ENCODE results near the gene UPK1A. TPM values are rescaled to one million over a fixed set of nuclear protein-coding genes. Genes with fewer than 3 reads are reported as not detected.

The UPK1A gene
- total RNA-seq, 5 donors from 2014 or later (not counting 1 experiment from before 2014, with no cell fraction given), result 0.20 to 0.56 (median 0.38) TPM; not detected in 1

DNA sequence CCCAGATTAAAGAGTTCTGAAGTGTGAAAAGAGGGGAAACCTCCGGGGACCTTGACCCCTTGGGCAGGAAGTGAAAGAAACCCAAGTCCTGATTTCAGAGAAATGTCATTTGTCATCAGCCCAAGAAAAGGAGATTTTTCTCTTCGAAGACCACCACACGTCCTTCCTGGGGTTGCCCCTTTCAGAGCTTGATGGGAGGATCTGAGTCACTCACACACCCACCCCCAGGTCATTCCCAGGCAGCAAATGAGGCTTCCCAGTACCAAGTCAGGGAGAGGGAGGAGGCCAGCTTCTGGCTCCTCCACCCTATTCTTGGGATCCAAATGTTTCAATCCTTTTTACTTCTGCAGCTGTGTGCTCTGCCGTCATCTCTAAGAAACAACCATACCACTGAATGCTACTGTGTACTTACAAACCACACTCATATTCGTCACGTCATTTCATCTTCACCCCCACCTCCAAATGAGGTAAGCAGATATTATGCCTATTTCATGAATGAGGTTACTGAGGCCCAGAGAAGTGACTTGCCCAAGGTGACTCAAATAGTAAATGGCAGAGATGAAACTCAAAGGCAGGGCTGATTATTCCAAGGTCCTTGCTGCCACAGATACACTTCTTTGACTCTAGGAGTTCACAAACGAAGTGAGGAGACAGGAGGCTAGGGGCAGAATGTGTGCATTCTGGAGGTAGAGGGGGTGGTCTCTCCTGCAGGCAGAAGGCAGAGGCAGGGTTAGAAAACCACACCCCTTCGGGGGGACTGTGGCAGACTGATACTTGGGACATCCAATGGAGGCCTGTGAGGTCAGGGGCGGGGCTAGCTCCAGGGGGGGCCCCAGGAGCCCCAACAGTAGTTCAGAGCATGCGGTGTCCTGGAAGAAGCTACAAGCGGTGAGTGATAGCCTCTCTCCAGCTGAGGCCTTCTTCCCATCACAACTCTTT lies 46.5 kb downstream of the UPK1A start:
- H3K36me3 Mint-ChIP-seq, result no peaks in the 10 kb centered on the region
- peak overlapping the region in 1 of 2 donors; percentile 30 for H3K4me3 ChIP-seq (ENCODE audit: control insufficient read depth in 1 of 2, extremely low read depth in 1 of 2, low read length in 1 of 2)
- H3K27ac Mint-ChIP-seq, result peak overlapping the region; percentile 85 to 94
- no peak for ATAC-seq (replicated peaks in 1 of 4)
- H3K4me1 ChIP-seq (ENCODE audit: control insufficient read depth in 1 of 2, extremely low read depth in 1 of 2, insufficient read depth in 2 of 2, low read length in 2 of 2), result peaks cover 11 to 71% of the 10 kb centered on the region in 2 experiments
- ChIA-PET CTCF (interaction anchor here in 1 of 2 donors (0.6 to 1.2 kb wide), 5 partner anchors 11 to 171 kb away, joined by 3 to 5 read pairs (median 4); partner anchors contain the start of gene LIN37), POLR2A (no interaction called here)
- no peaks in the 10 kb centered on the region for H3K36me3 ChIP-seq (ENCODE audit: control insufficient read depth in 2 of 2, extremely low read depth in 1 of 2, insufficient read depth in 1 of 2, low read length in 1 of 2)
- WGBS (ENCODE audit: insufficient coverage), result 11% methylated on average over 4 of the region's 11 CpGs
- peak overlapping the region; percentile 50 to 100 (median 58) for H3K4me3 Mint-ChIP-seq
- H3K27me3 ChIP-seq (replicated peaks in 1 of 2; ENCODE audit: control insufficient read depth in 2 of 2, extremely low read depth in 1 of 2, insufficient read depth in 2 of 2, low read length in 1 of 2), result no peaks in the 10 kb centered on the region
- no peaks in the 10 kb centered on the region for H3K9me3 Mint-ChIP-seq
- H3K27me3 Mint-ChIP-seq, result no peaks in the 10 kb centered on the region
- H3K9me3 ChIP-seq, result no peaks in the 10 kb centered on the region
- peak in 18 of 35 experiments; percentile 15 to 76 (median 42) for DNase-seq
- H3K27ac ChIP-seq (ENCODE audit: low read length), result peak overlapping the region; percentile 52
- H3K4me1 Mint-ChIP-seq, result peaks cover 50 to 60% (median 59%) of the 10 kb centered on the region in 3 donors

DNA sequence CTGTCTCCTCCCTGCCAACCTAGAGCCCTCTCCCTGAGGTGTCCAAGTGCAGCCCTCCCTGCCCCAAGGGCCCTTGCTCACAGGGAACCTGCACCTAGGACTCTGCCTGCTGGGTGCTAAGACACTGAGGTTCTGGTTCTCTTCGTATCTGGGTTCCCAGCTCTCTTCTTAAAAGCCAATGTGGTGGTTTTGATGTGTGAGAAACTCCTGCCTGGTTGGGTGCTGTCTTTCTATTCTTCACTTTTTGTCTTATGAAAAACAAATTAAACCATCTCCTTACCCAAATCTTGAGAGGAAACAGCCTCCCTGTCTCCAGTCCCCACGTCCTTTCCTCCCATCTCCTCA lies 47.2 kb downstream of the UPK1A start:
- CTCF ChIA-PET, result interaction anchor here in 1 of 2 donors (0.8 to 1.2 kb wide), 3 partner anchors 11 to 35 kb away, joined by 3 to 5 read pairs (median 4); partner anchors contain the start of gene LIN37

DNA sequence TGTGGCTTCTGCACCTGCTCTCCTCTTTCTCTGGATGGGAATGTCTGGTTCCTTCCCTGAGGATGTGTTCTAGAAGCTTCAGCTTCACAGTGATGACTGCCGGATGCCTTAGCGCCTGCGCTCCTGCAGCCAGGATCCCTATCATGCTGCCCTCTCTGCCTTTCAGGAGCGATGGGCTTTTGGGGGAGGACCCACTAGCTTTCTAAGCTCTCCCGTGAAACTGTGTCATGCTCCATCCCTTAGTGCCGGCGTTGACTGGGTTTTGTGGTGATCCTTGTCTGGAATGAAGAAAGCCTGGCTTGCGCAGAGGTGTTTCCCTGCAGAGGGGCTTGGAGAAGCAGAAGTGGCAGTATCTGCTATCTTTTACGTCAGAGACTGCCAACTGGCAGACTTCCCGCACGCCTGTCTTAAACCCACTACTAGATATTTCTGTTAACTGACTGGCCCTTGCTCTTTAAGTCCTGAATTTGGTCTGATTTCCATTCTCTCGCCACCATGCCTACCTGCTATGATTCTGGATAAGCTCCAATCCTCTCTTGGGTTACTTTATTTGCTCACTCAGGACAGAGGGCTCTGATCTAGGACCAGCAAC lies 47.7 kb downstream of the UPK1A start:
- DNase-seq (peak in 1 of 35 experiments; percentile 32), ATAC-seq (replicated peaks in 1 of 4) (no peak)
- H3K4me1 ChIP-seq (ENCODE audit: control insufficient read depth in 1 of 2, extremely low read depth in 1 of 2, insufficient read depth in 2 of 2, low read length in 2 of 2), result peaks cover 15 to 78% of the 10 kb centered on the region in 2 experiments
- Mint-ChIP-seq H3K27me3 (no peaks in the 10 kb centered on the region), H3K27ac (peak overlapping the region; percentile 85 to 94), H3K4me1 (peaks cover 56 to 67% (median 64%) of the 10 kb centered on the region in 3 donors), H3K36me3 (no peaks in the 10 kb centered on the region), H3K4me3 (peak overlapping the region; percentile 29 to 100 (median 58)), H3K9me3 (no peaks in the 10 kb centered on the region)
- no peaks in the 10 kb centered on the region for H3K36me3 ChIP-seq (ENCODE audit: control insufficient read depth in 2 of 2, extremely low read depth in 1 of 2, insufficient read depth in 1 of 2, low read length in 1 of 2)
- no peaks in the 10 kb centered on the region for H3K9me3 ChIP-seq
- ChIA-PET POLR2A (interaction anchor here in 1 of 2 donors (0.6 kb wide), 1 partner anchor 21 kb away, joined by 11 read pairs; no protein-coding TSS in a partner anchor), CTCF (interaction anchor here in 1 of 2 donors (0.8 to 1.0 kb wide), 3 partner anchors 12 to 34 kb away, joined by 3 to 5 read pairs (median 3); partner anchors contain the start of gene LIN37)
- 54% methylated on average over 9 of the region's 12 CpGs for WGBS (ENCODE audit: insufficient coverage)
- no peaks in the 10 kb centered on the region for H3K27me3 ChIP-seq (replicated peaks in 1 of 2; ENCODE audit: control insufficient read depth in 2 of 2, extremely low read depth in 1 of 2, insufficient read depth in 2 of 2, low read length in 1 of 2)
- H3K27ac ChIP-seq (ENCODE audit: low read length), result peak overlapping the region; percentile 52
- peak overlapping the region; percentile 30 to 52 for H3K4me3 ChIP-seq (ENCODE audit: control insufficient read depth in 1 of 2, extremely low read depth in 1 of 2, low read length in 1 of 2)

More for the DNA sequence above, 47.2 kb downstream of the UPK1A start:
- Mint-ChIP-seq H3K27ac (peak overlapping the region; percentile 85 to 94), H3K4me1 (peaks cover 51 to 62% (median 60%) of the 10 kb centered on the region in 3 donors), H3K9me3 (no peaks in the 10 kb centered on the region), H3K4me3 (peak overlapping the region; percentile 29 to 100 (median 58)), H3K36me3 (no peaks in the 10 kb centered on the region), H3K27me3 (no peaks in the 10 kb centered on the region)
- no peaks in the 10 kb centered on the region for H3K9me3 ChIP-seq
- ATAC-seq (replicated peaks in 1 of 4) (no peak), DNase-seq (peak in 3 of 35 experiments; percentile 26 to 49 (median 37))
- H3K4me3 ChIP-seq (ENCODE audit: control insufficient read depth in 1 of 2, extremely low read depth in 1 of 2, low read length in 1 of 2), result peak overlapping the region; percentile 30 to 52
- H3K27me3 ChIP-seq (replicated peaks in 1 of 2; ENCODE audit: control insufficient read depth in 2 of 2, extremely low read depth in 1 of 2, insufficient read depth in 2 of 2, low read length in 1 of 2), result no peaks in the 10 kb centered on the region
- WGBS (ENCODE audit: insufficient coverage), result no CpG with 5 or more reads among the region's 2 CpGs
- H3K4me1 ChIP-seq (ENCODE audit: control insufficient read depth in 1 of 2, extremely low read depth in 1 of 2, insufficient read depth in 2 of 2, low read length in 2 of 2), result peaks cover 11 to 73% of the 10 kb centered on the region in 2 experiments
- POLR2A ChIA-PET, result no interaction called here
- H3K27ac ChIP-seq (ENCODE audit: low read length), result peak overlapping the region; percentile 52
- H3K36me3 ChIP-seq (ENCODE audit: control insufficient read depth in 2 of 2, extremely low read depth in 1 of 2, insufficient read depth in 1 of 2, low read length in 1 of 2), result no peaks in the 10 kb centered on the region

DNA sequence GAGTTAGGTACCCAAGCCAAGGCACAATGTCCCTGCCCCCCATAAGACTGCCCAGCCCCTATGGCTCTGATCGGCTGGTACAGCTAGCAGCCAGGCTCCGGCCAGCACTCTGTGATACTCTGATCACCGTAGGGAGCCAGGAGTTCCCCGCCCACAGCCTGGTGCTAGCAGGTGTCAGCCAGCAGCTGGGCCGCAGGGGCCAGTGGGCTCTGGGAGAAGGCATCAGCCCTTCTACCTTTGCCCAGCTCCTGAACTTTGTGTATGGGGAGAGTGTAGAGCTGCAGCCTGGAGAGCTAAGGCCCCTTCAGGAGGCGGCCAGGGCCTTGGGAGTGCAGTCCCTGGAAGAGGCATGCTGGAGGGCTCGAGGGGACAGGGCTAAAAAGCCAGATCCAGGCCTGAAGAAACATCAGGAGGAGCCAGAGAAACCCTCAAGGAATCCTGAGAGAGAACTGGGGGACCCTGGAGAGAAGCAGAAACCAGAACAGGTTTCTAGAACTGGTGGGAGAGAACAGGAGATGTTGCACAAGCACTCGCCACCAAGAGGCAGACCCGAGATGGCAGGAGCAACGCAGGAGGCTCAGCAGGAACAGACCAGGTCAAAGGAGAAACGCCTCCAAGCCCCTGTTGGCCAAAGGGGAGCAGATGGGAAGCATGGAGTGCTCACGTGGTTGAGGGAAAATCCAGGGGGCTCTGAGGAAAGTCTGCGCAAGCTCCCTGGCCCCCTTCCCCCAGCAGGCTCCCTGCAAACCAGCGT lies 48.5 kb downstream of the UPK1A start:
- peaks cover 3% of the 10 kb centered on the region for H3K36me3 Mint-ChIP-seq
- POLR2A ChIA-PET, result no interaction called here
- Histone ChIP-seq H3K27me3 (replicated peaks in 1 of 2; ENCODE audit: control insufficient read depth in 2 of 2, extremely low read depth in 1 of 2, insufficient read depth in 2 of 2, low read length in 1 of 2) (no peaks in the 10 kb centered on the region), H3K36me3 (ENCODE audit: control insufficient read depth in 2 of 2, extremely low read depth in 1 of 2, insufficient read depth in 1 of 2, low read length in 1 of 2) (no peaks in the 10 kb centered on the region), H3K4me3 (ENCODE audit: control insufficient read depth in 1 of 2, extremely low read depth in 1 of 2, low read length in 1 of 2) (no peak overlapping the region), H3K9me3 (no peaks in the 10 kb centered on the region), H3K27ac (ENCODE audit: low read length) (peak overlapping the region; percentile 28), H3K4me1 (ENCODE audit: control insufficient read depth in 1 of 2, extremely low read depth in 1 of 2, insufficient read depth in 2 of 2, low read length in 2 of 2) (peaks cover 16 to 86% of the 10 kb centered on the region in 2 experiments)
- ATAC-seq (replicated peaks in 1 of 4) (no peak), DNase-seq (no peak)
- peak overlapping the region; percentile 29 to 100 (median 58) for H3K4me3 Mint-ChIP-seq
- H3K9me3 Mint-ChIP-seq, result no peaks in the 10 kb centered on the region
- peak overlapping the region; percentile 85 to 94 for H3K27ac Mint-ChIP-seq
- WGBS (ENCODE audit: insufficient coverage), result 49% methylated on average over 11 of the region's 14 CpGs
- peaks cover 63 to 74% (median 71%) of the 10 kb centered on the region in 3 donors for H3K4me1 Mint-ChIP-seq
- CTCF ChIA-PET, result interaction anchor here in 1 of 2 donors (1.0 kb wide), 2 partner anchors 12 to 33 kb away, joined by 3 read pairs; partner anchors contain the start of gene LIN37
- no peaks in the 10 kb centered on the region for H3K27me3 Mint-ChIP-seq

DNA sequence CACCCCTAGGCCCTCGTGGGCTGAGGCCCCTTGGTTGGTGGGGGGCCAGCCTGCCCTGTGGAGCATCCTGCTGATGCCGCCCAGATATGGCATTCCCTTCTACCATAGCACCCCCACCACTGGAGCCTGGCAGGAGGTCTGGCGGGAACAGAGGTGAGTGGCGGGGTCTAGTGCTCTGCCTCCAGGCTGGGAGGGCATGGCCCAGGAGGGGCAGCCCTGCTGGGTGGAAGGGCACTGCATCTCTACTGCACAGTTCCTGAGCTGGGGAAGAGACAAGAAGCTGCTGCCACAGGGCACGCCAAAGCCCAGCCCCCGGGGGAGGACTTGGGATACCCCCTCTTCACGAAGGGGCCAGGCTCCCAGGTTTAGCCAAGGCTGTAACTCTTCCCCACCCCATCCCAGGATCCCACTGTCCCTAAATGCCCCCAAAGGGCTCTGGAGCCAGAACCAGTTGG lies 49.1 kb downstream of the UPK1A start:
- peaks cover 68 to 76% (median 72%) of the 10 kb centered on the region in 3 donors for H3K4me1 Mint-ChIP-seq
- Histone ChIP-seq H3K4me1 (ENCODE audit: control insufficient read depth in 1 of 2, extremely low read depth in 1 of 2, insufficient read depth in 2 of 2, low read length in 2 of 2) (peaks cover 16 to 88% of the 10 kb centered on the region in 2 experiments), H3K4me3 (ENCODE audit: control insufficient read depth in 1 of 2, extremely low read depth in 1 of 2, low read length in 1 of 2) (no peak overlapping the region), H3K36me3 (ENCODE audit: control insufficient read depth in 2 of 2, extremely low read depth in 1 of 2, insufficient read depth in 1 of 2, low read length in 1 of 2) (peaks cover 0 to 4% of the 10 kb centered on the region in 2 donors), H3K27ac (ENCODE audit: low read length) (peak overlapping the region; percentile 74), H3K9me3 (no peaks in the 10 kb centered on the region), H3K27me3 (replicated peaks in 1 of 2; ENCODE audit: control insufficient read depth in 2 of 2, extremely low read depth in 1 of 2, insufficient read depth in 2 of 2, low read length in 1 of 2) (no peaks in the 10 kb centered on the region)
- no peak for DNase-seq
- no peaks in the 10 kb centered on the region for H3K9me3 Mint-ChIP-seq
- peak overlapping the region in 1 of 3 donors; percentile 100 for H3K4me3 Mint-ChIP-seq
- 76% methylated on average over 3 of the region's 7 CpGs for WGBS (ENCODE audit: insufficient coverage)
- peaks cover 7% of the 10 kb centered on the region for H3K36me3 Mint-ChIP-seq
- peak overlapping the region in 1 of 2 donors; percentile 94 for H3K27ac Mint-ChIP-seq
- no peaks in the 10 kb centered on the region for H3K27me3 Mint-ChIP-seq
- no peak for ATAC-seq (replicated peaks in 1 of 4)
- ChIA-PET POLR2A (no interaction called here), CTCF (interaction anchor here in 1 of 2 donors (0.7 kb wide), 1 partner anchor 21 kb away, joined by 3 read pairs; no protein-coding TSS in a partner anchor)

All from T-cell (primary cell).